SK-N-SH treated with all-trans-retinoic acid at 6 μM for 48 hours (cell line): ENCODE measurements around the gene NDUFB7.

Experiments used
- ATAC-seq: fragments of 200-7000 bp; cut with Tn5 transposase; 3 replicates; pipeline ENCODE4 v1.9.1; 2020; ENCODE audit warnings: mild to moderate bottlenecking, moderate library complexity
- ARNTL ChIP-seq: fragments of 450-650 bp; formaldehyde crosslinking; IDR thresholded peaks from 2 replicates; pipeline ENCODE4 v1.5.0; 2020; ENCODE audit warnings: low read depth, mild to moderate bottlenecking, moderate library complexity, borderline replicate concordance
- BACH2 ChIP-seq: fragments of 250-450 bp; sonication (Bioruptor Pico); IDR thresholded peaks from 2 replicates; pipeline ENCODE4 v1.9.0; 2021; ENCODE audit warnings: mild to moderate bottlenecking, borderline replicate concordance
- CREB5 ChIP-seq: fragments of 250-450 bp; sonication (Bioruptor Pico); IDR thresholded peaks from 2 replicates; pipeline ENCODE4 v1.5.1; 2020; ENCODE audit warnings: low read depth, mild to moderate bottlenecking, moderate library complexity
- CSDC2 ChIP-seq: fragments of 250-450 bp; sonication (Bioruptor Pico); IDR thresholded peaks from 2 replicates; pipeline ENCODE4 v1.5.0; 2020; ENCODE audit warnings: mild to moderate bottlenecking, moderate library complexity
- ESRRG ChIP-seq: fragments of 250-450 bp; sonication (Bioruptor Pico); IDR thresholded peaks from 2 replicates; pipeline ENCODE4 v1.6.1; 2021; ENCODE audit warnings: mild to moderate bottlenecking
- GLIS3 ChIP-seq: fragments of 250-450 bp; sonication (Bioruptor Pico); IDR thresholded peaks from 2 replicates; pipeline ENCODE4 v1.5.0; 2020; ENCODE audit warnings: mild to moderate bottlenecking, moderate library complexity
- ISL1 ChIP-seq: fragments of 250-450 bp; sonication (Bioruptor Pico); IDR thresholded peaks from 2 replicates; pipeline ENCODE4 v2.1.2; 2022; ENCODE audit warnings: mild to moderate bottlenecking, moderate library complexity
- OSR1 ChIP-seq: fragments of 250-450 bp; sonication (Bioruptor Pico); IDR thresholded peaks from 2 replicates; pipeline ENCODE4 v1.8.0; 2022; ENCODE audit warnings: moderate library complexity, mild to moderate bottlenecking, inconsistent platforms
- PPARA ChIP-seq: fragments of 250-450 bp; sonication (Bioruptor Pico); IDR thresholded peaks from 2 replicates; pipeline ENCODE4 v1.5.0; 2020; ENCODE audit warnings: mild to moderate bottlenecking, borderline replicate concordance
- RARB ChIP-seq: fragments of 250-450 bp; sonication (Bioruptor Pico); IDR thresholded peaks from 2 replicates; pipeline ENCODE4 v1.8.0; 2021; ENCODE audit warnings: mild to moderate bottlenecking, moderate library complexity
- SNAI2 ChIP-seq: fragments of 250-450 bp; sonication (Bioruptor Pico); IDR thresholded peaks from 2 replicates; pipeline ENCODE4 v1.5.0; 2020; ENCODE audit warnings: mild to moderate bottlenecking, moderate library complexity
- TCF4 ChIP-seq: fragments of 250-450 bp; sonication (Bioruptor Pico); IDR thresholded peaks from 2 replicates; pipeline ENCODE4 v1.8.0; 2021; ENCODE audit warnings: mild to moderate bottlenecking, moderate library complexity, borderline replicate concordance
- ZC3H10 ChIP-seq: fragments of 250-450 bp; sonication (Bioruptor Pico); IDR thresholded peaks from 2 replicates; pipeline ENCODE4 v1.5.1; 2021; ENCODE audit warnings: mild to moderate bottlenecking, moderate library complexity
- ZFP3 ChIP-seq: fragments of 250-450 bp; sonication (Bioruptor Pico); IDR thresholded peaks from 2 replicates; pipeline ENCODE4 v1.5.0; 2020; ENCODE audit warnings: mild to moderate bottlenecking, moderate library complexity
- ZFP30 ChIP-seq: fragments of 450-650 bp; formaldehyde crosslinking; IDR thresholded peaks from 2 replicates; pipeline ENCODE4 v1.5.0; 2022; ENCODE audit warnings: mild to moderate bottlenecking, moderate library complexity
- ZNF70 ChIP-seq: fragments of 450-650 bp; formaldehyde crosslinking; IDR thresholded peaks from 2 replicates; pipeline ENCODE4 v1.5.0; 2020; ENCODE audit warnings: mild to moderate bottlenecking, moderate library complexity
- ZNF8 ChIP-seq: fragments of 450-650 bp; formaldehyde crosslinking; IDR thresholded peaks from 2 replicates; pipeline ENCODE4 v1.5.0; 2020; ENCODE audit warnings: mild to moderate bottlenecking, moderate library complexity
- TF ChIP-seq, protein P1 (sequence below): fragments of 250-450 bp; sonication (Bioruptor Pico); IDR thresholded peaks from 2 replicates; pipeline ENCODE4 v1.8.0; 2020; ENCODE audit warnings: mild to moderate bottlenecking, moderate library complexity, borderline replicate concordance
- TF ChIP-seq, protein P2 (sequence below): fragments of 250-450 bp; sonication (Bioruptor Pico); IDR thresholded peaks from 2 replicates; pipeline ENCODE4 v1.5.1; 2021; ENCODE audit warnings: mild to moderate bottlenecking, moderate library complexity
- TF ChIP-seq, protein P3 (sequence below): fragments of 250-450 bp; sonication (Bioruptor Pico); IDR thresholded peaks from 2 replicates; pipeline ENCODE4 v1.8.0; 2021; ENCODE audit warnings: low read depth, mild to moderate bottlenecking, moderate library complexity, borderline replicate concordance

The NDUFB7 gene

GRCh38 chr19:14563989-14564651 lies 7.7 kb downstream of the NDUFB7 start:
- TF ChIP-seq ESRRG (CRISPR knock-in tag) (no peak), ZNF8 (CRISPR knock-in tag) (no peak), ZFP3 (CRISPR knock-in tag) (no peak), ISL1 (no peak), RARB (CRISPR knock-in tag) (no peak), CREB5 (no peak), TCF4 (CRISPR knock-in tag) (no peak), GLIS3 (CRISPR knock-in tag) (no peak)
- TF ChIP-seq, protein P1, sequence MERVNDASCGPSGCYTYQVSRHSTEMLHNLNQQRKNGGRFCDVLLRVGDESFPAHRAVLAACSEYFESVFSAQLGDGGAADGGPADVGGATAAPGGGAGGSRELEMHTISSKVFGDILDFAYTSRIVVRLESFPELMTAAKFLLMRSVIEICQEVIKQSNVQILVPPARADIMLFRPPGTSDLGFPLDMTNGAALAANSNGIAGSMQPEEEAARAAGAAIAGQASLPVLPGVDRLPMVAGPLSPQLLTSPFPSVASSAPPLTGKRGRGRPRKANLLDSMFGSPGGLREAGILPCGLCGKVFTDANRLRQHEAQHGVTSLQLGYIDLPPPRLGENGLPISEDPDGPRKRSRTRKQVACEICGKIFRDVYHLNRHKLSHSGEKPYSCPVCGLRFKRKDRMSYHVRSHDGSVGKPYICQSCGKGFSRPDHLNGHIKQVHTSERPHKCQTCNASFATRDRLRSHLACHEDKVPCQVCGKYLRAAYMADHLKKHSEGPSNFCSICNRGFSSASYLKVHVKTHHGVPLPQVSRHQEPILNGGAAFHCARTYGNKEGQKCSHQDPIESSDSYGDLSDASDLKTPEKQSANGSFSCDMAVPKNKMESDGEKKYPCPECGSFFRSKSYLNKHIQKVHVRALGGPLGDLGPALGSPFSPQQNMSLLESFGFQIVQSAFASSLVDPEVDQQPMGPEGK (CRISPR knock-in tag), result no peak
- TF ChIP-seq, protein P2, sequence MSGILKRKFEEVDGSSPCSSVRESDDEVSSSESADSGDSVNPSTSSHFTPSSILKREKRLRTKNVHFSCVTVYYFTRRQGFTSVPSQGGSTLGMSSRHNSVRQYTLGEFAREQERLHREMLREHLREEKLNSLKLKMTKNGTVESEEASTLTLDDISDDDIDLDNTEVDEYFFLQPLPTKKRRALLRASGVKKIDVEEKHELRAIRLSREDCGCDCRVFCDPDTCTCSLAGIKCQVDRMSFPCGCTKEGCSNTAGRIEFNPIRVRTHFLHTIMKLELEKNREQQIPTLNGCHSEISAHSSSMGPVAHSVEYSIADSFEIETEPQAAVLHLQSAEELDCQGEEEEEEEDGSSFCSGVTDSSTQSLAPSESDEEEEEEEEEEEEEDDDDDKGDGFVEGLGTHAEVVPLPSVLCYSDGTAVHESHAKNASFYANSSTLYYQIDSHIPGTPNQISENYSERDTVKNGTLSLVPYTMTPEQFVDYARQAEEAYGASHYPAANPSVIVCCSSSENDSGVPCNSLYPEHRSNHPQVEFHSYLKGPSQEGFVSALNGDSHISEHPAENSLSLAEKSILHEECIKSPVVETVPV (CRISPR knock-in tag), result no peak
- TF ChIP-seq, all 23 proteins: peak for 0
- peak; percentile 26 for ATAC-seq

- TF ChIP-seq ARNTL (CRISPR knock-in tag) (no peak), ZNF70 (CRISPR knock-in tag) (no peak), BACH2 (CRISPR knock-in tag) (no peak), RARB (CRISPR knock-in tag) (no peak), ZNF8 (CRISPR knock-in tag) (no peak), PPARA (no peak), GLIS3 (CRISPR knock-in tag) (no peak), ZFP3 (CRISPR knock-in tag) (no peak), SNAI2 (CRISPR knock-in tag) (no peak), CSDC2 (CRISPR knock-in tag) (no peak), ZFP30 (no peak), ZC3H10 (CRISPR knock-in tag) (no peak), OSR1 (CRISPR knock-in tag) (no peak), TCF4 (CRISPR knock-in tag) (no peak)
- TF ChIP-seq, protein P1 (CRISPR knock-in tag), result no peak
- TF ChIP-seq, protein P2 (CRISPR knock-in tag), result no peak
- TF ChIP-seq, protein P3, sequence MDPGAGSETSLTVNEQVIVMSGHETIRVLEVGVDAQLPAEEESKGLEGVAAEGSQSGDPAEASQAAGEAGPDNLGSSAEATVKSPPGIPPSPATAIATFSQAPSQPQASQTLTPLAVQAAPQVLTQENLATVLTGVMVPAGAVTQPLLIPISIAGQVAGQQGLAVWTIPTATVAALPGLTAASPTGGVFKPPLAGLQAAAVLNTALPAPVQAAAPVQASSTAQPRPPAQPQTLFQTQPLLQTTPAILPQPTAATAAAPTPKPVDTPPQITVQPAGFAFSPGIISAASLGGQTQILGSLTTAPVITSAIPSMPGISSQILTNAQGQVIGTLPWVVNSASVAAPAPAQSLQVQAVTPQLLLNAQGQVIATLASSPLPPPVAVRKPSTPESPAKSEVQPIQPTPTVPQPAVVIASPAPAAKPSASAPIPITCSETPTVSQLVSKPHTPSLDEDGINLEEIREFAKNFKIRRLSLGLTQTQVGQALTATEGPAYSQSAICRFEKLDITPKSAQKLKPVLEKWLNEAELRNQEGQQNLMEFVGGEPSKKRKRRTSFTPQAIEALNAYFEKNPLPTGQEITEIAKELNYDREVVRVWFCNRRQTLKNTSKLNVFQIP (CRISPR knock-in tag), result no peak
- no peak for ATAC-seq
These were observed 8.3 kb downstream of the NDUFB7 start for GRCh38 chr19:14563590-14563926.
